ENCODE data around the gene PAQR4. TPM values are rescaled to one million over a fixed set of nuclear protein-coding genes. Genes with fewer than 3 reads are reported as not detected.

PAQR4 gene
- total RNA-seq, 2 donors from 2014 or later, result 8.8 to 13.2 TPM

DNA sequence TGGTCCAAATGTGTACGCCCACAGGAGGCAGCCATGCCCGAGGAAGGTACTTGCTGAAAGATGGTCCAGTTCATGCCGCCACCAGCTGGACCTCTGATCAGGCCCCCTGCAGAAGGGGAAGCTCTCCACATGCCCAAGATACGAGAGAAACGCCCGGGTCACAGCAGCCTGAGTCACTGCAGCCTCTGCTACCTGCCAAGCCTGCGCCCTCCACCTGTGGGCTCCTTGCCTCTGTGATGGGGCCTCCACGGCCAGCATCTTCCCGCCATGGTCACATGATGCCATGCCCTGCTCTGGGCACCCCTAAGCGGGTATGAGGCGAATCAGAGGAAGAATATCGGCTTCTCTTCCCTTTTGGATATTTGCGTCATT lies 18.8 kb upstream of the PAQR4 start:
- intact Hi-C loops (cut with DNase I), result no loop called here
- DNase-seq (no peak), ATAC-seq (no peak)
- no peak overlapping the region for H3K27ac ChIP-seq
- WGBS, 2 donors, result 90 to 93% methylated on average over 7 to 13 of the region's 13 CpGs
- H3K27me3 ChIP-seq, result no peaks in the 10 kb centered on the region
- TF ChIP-seq, protein P1, sequence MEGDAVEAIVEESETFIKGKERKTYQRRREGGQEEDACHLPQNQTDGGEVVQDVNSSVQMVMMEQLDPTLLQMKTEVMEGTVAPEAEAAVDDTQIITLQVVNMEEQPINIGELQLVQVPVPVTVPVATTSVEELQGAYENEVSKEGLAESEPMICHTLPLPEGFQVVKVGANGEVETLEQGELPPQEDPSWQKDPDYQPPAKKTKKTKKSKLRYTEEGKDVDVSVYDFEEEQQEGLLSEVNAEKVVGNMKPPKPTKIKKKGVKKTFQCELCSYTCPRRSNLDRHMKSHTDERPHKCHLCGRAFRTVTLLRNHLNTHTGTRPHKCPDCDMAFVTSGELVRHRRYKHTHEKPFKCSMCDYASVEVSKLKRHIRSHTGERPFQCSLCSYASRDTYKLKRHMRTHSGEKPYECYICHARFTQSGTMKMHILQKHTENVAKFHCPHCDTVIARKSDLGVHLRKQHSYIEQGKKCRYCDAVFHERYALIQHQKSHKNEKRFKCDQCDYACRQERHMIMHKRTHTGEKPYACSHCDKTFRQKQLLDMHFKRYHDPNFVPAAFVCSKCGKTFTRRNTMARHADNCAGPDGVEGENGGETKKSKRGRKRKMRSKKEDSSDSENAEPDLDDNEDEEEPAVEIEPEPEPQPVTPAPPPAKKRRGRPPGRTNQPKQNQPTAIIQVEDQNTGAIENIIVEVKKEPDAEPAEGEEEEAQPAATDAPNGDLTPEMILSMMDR (IDR thresholded peaks at IDR 0.05), result no peak
- H3K36me3 ChIP-seq (replicated peaks in 1 of 2; ENCODE audit: insufficient read depth in 1 of 2, low read depth in 2 of 2), result peaks cover 0 to 3% of the 10 kb centered on the region in 2 donors
- H3K9me3 ChIP-seq, result no peaks in the 10 kb centered on the region
- H3K4me3 ChIP-seq, result no peak overlapping the region
- H3K4me1 ChIP-seq, result peaks cover 12% of the 10 kb centered on the region

DNA sequence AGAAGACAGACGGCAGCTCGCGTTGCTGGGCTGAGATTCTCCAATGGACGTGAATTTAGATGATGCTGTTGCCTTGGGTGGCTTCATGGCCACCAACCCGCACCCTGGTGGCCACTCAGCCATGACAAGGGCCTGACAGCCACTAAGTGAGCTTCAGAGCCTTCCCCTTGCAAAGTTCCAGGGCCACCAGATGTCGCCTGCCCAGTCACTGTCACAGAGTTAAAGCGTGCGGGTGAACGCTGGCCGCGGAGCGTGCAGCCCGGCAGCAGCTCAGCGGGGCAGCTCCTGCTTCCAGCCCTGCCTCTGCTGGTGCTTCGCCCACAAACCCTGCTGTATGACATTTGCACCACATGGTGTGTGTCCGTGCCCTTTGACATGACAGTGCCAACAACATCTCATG lies 18.4 kb upstream of the PAQR4 start:
- intact Hi-C loops (cut with DNase I), result no loop called here
- no peak for ATAC-seq

DNA sequence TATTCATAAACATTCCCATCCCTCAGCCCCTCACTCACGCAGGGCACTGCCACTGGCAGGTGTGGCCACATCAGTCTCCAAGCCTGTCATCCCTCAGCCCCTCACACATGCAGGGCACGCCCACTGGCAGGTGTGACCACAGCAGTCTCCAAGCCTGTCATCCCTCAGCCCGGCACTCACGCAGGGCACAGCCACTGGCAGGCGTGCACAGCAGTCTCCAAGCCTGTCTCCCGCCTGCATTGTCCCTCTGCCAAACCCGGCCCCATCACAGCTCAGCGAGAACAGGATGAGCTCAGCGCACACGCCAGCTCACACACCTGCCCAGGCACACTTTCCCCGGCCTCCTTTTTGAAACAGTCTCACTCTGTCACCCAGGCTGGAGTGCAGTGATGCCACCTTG lies 16.5 kb upstream of the PAQR4 start:
- DNase-seq (peak in 1 of 4 donors; percentile 54), ATAC-seq (no peak)
- TF ChIP-seq POLR2A (IDR thresholded peaks at IDR 0.05), result no peak
- H3K27me3 ChIP-seq, result no peaks in the 10 kb centered on the region
- no peak overlapping the region for H3K4me3 ChIP-seq
- WGBS, 2 donors, result 63 to 66% methylated on average over 4 to 11 of the region's 11 CpGs
- no peak overlapping the region for H3K27ac ChIP-seq
- peaks cover 12% of the 10 kb centered on the region for H3K4me1 ChIP-seq
- H3K36me3 ChIP-seq (replicated peaks in 1 of 2; ENCODE audit: insufficient read depth in 1 of 2, low read depth in 2 of 2), result peaks cover 0 to 3% of the 10 kb centered on the region in 2 donors
- intact Hi-C loops (cut with DNase I), result no loop called here
- H3K9me3 ChIP-seq, result no peaks in the 10 kb centered on the region

More for the DNA sequence above, 18.4 kb upstream of the PAQR4 start:
- H3K27ac ChIP-seq, result no peak overlapping the region
- WGBS, 2 donors, result 77 to 88% methylated on average over 3 to 16 of the region's 16 CpGs
- H3K9me3 ChIP-seq, result no peaks in the 10 kb centered on the region
- no peaks in the 10 kb centered on the region for H3K27me3 ChIP-seq
- TF ChIP-seq, protein P1 (IDR thresholded peaks at IDR 0.05), result no peak
- TF ChIP-seq POLR2A (IDR thresholded peaks at IDR 0.05), result no peak
- DNase-seq, result no peak
- H3K4me1 ChIP-seq, result peaks cover 12% of the 10 kb centered on the region
- no peak overlapping the region for H3K4me3 ChIP-seq
- H3K36me3 ChIP-seq (replicated peaks in 1 of 2; ENCODE audit: insufficient read depth in 1 of 2, low read depth in 2 of 2), result peaks cover 0 to 3% of the 10 kb centered on the region in 2 donors

DNA sequence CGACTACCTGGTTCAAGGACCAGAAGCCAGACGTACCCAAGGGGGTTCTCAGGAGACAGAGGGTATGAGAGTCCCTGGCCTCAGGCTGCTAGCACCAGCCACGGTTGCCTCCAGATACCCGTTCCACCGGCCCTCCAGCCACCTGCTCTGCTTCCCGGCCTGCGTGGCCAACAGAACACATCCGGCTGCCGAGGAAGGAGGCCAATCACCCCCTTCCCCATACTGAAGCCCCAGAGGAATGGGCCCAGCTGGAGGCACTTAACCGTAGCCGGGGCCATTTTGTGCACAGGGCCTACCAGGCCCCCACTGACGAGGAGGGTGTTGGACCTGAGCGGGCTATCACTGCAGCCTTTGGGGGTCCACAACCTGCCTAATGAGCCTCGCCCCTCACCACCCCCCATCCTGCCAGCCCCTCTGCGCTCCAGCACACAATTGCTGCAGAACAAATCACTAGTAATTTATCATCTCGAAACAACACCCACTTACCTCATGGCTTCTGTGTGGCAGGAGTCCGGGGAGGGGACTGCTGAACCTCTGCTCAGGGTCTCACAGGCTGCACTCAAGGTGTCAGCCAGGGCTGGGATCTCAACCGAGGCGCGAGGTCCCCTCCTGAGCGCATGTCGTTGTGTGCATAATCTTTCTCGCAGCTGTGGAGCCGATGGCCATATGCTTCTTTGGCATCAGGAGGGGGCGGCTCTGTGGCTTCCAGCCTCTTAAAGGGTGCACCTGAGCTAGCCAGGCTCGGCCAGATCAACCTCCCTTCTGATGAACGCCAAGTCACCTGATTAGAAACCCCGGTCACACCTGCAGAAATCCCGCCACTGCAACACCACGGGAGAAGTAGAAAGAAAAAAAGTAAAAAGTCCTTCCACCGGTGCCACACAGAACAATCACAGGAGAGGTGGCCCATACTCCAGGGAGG lies 15.2 kb upstream of the PAQR4 start:
- H3K27me3 ChIP-seq, result no peaks in the 10 kb centered on the region
- H3K36me3 ChIP-seq (replicated peaks in 1 of 2; ENCODE audit: insufficient read depth in 1 of 2, low read depth in 2 of 2), result peaks cover 0 to under 1% of the 10 kb centered on the region in 2 donors
- peak overlapping the region in 1 of 4 donors; percentile 32 for H3K27ac ChIP-seq
- H3K4me1 ChIP-seq, result peaks cover 12% of the 10 kb centered on the region
- 16 to 24% methylated on average over 13 to 31 of the region's 31 CpGs for WGBS, 2 donors
- intact Hi-C loops (cut with DNase I), result no loop called here
- TF ChIP-seq, protein P1 (IDR thresholded peaks at IDR 0.05), result no peak
- TF ChIP-seq POLR2A (IDR thresholded peaks at IDR 0.05), result no peak
- H3K9me3 ChIP-seq, result no peaks in the 10 kb centered on the region
- H3K4me3 ChIP-seq, result no peak overlapping the region
- peak; percentile 19 for ATAC-seq
- peak in 2 of 4 donors; percentile 55 to 63 for DNase-seq

DNA sequence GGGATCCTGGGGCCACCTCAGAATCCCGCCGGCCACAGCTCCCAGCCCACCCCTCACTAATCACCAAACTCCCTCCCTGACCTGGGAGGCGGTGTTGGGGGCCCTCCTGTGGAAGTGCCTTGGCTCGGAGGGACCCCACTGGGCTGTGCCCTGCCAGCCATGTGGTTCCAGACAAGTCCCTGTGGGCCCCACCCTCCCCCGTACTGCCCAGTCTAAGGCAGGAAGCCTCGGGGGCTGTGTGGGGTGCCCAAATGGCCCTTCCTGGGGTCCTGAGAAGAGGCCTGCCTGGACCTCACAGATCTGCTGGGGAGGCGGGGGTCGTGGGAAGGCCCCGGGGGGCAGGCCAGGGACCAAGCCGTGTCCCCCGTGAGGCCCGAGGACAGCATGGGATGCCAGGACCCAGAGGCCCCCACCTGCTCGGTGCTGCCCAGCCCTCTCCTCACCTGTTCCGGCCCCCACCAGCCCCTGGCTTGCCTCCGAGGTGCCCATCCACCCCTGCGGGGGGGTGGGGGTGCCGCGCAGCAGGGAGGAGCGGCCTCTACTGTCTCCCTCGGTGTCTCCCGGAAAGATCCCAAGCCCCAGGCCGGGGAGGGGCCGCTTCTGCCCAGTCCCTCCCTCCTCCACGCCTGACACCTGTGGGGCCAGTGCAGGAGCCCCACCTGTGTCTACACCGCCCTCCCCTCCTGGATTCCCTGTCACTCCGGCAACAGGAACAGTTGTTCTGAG lies 14.3 kb upstream of the PAQR4 start:
- 53 to 56% methylated on average over 4 to 21 of the region's 26 CpGs for WGBS, 2 donors
- no peak for TF ChIP-seq POLR2A (IDR thresholded peaks at IDR 0.05)
- TF ChIP-seq, protein P1 (IDR thresholded peaks at IDR 0.05), result no peak
- DNase-seq (no peak), ATAC-seq (no peak)
- H3K27me3 ChIP-seq, result no peaks in the 10 kb centered on the region
- no peak overlapping the region for H3K4me3 ChIP-seq
- no peaks in the 10 kb centered on the region for H3K9me3 ChIP-seq
- peaks cover 12% of the 10 kb centered on the region for H3K4me1 ChIP-seq
- H3K36me3 ChIP-seq (replicated peaks in 1 of 2; ENCODE audit: insufficient read depth in 1 of 2, low read depth in 2 of 2), result no peaks in the 10 kb centered on the region
- H3K27ac ChIP-seq, result no peak overlapping the region
- intact Hi-C loops (cut with DNase I), result no loop called here

Measured in body of pancreas (tissue), 4 donors.